IPS DF 4.7 (cell line): Measurements from ENCODE around the gene PNO1.
A peak's percentile ranks its signal among the peaks of the same experiment; 100 is the strongest.
"Not testable (repeated sequence)": the region's sequence is repeated elsewhere in the genome, so short reads cannot be mapped to it uniquely, and the experiment has no call there.

ENCODE experiments used
- DNase-seq: peaks from one replicate; pipeline ENCODE4 v3.0.0-alpha.2; 2013; ENCODE audit warnings: low spot score; ENCODE audit errors: extremely low read depth

Gene PNO1

GRCh38 chr2:68157002-68157401 lies 686 bp upstream of the PNO1 start:
- no peak for DNase-seq

DNA sequence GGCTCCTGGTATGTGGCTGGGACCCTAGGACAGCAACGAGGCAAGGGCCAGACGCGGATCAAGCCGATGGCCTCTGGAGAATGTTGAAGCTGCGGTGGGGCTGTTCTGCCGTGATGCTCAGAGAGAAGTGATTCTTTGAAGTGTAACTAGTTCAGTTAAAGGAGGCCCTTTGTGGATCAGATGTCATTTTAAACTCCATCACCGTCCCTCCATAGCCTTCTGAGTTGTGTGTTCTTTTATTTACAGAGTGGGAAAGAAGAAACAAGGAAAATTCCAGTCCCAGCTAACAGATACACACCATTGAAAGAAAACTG lies 403 bp downstream of the PNO1 start:
- no peak for DNase-seq

GRCh38 chr2:68163641-68164040 lies 6.0 kb downstream of the PNO1 start:
- DNase-seq = no peak

- DNase-seq = no peak
These were observed 9.5 kb downstream of the PNO1 start for GRCh38 chr2:68167186-68167585.

DNA sequence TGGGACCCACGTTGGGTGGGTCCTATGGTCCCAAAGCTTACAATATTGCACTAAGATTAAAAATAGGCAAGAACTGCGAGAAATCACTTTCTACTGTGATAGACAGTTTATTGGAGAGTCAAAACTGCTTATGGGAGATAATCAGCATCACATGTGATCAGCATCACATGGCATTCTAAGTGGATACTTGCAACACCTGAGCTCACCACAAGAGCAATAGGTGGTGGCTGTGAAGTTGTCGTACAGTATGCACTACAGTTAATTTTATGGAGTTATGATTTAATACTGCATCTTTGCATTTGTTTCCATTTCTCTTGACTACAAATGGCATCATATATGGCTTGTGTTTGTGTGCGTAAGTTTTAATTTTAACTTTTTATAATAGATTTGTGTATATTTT lies 11.6 kb downstream of the PNO1 start:
- DNase-seq = no peak

DNA sequence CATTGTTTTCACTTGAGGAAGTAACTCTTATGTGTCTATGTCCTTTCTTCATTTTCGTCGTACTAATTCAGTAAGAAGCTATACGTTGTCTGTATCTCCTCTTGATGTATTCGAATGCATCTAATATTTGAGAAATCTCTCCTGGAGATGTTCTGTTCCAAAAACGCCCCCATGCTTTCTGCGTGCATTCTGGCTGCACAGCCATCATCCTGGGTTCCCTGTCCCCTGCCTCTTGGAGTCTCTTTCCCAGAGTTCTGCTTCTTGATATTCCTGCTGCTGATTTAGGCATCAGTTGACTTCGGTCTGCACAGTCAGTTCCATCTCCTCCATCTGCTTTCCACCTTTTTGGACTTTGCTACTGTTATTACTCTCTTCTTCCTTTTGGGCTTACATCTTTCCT lies 13.5 kb downstream of the PNO1 start:
- no peak for DNase-seq

- DNase-seq = no peak
These were observed 14.0 kb downstream of the PNO1 start for GRCh38 chr2:68171684-68172083.

DNA sequence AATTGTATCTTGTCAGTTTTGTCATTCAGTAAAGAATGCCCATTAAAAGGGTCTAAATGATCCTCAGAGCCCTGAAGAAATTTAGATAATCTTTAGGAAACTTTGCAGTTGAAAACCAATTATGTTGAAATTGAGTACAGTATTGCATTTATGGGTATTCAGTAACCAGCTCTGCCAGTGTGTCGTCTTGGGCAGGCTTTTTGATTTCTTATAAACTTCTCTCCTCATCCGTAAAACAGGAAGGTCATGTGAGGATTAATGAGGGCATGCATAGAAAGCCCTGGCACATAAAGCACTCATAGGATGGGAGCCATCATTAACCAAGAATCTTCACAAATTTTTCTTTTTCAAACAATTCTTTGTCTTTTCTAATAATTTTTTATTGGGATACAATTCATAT lies 14.8 kb downstream of the PNO1 start:
- DNase-seq = no peak

- no peak for DNase-seq
These were observed 15.5 kb downstream of the PNO1 start for GRCh38 chr2:68172990-68173700.

GRCh38 chr2:68175210-68175609 lies 17.5 kb downstream of the PNO1 start:
- DNase-seq = not testable (repeated sequence)

DNA sequence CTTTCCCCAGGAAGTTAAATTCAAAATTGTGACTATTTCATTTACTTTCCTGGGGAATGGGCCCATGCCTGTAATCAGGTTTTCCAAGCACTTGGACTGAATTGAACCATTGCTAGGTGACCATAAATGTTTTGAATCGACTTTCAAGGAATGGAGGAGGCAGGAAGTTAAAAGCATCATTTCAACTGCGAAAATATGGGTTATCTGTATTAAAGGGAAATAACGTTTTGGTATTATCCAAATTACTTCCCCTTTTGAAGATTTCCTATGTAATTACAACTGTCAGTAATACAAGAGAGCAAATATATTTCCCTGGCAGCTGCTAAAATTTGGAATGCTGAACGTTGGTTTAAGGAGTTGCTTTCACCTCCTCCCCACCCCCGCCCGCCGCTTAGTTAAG lies 19.0 kb downstream of the PNO1 start:
- no peak for DNase-seq

DNA sequence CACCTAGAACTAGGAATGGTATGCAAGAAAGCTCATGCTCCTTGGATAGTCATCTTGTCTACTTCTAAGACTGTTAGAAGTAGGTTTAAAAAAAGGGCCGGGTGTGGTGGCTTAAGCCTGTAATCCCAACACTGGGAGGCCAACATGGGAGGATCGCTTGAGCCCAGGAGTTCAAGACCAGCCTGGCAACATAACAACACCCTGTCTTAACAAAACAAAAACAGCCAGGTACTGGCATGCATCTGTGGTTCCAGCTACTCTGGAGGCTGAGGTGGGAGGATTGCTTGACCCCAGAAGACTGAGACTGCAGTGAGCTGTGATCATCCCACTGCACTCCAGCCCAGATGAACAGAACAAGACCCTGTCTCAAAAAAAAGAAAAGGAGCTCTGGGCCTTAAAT lies 19.9 kb downstream of the PNO1 start:
- DNase-seq = no peak

DNA sequence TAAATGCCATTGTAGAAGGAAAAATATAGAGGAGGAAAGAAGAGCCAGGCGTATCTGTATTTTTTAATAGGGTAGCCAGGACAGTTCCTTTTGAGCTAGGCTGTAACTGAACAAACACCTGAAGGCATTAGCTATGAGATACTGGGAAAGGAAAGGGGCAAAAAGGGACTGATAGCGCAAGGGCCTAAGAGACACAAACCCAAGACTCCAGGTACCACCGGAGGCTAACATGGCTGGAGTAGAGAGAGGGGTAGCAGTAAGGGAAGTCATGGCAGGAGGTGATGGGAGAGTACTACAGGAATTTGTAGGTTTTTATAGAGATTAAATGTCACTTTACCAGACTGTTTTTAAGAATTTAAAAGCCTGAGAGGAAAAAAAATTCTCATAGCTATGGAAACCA lies 20.7 kb downstream of the PNO1 start:
- no peak for DNase-seq

DNA sequence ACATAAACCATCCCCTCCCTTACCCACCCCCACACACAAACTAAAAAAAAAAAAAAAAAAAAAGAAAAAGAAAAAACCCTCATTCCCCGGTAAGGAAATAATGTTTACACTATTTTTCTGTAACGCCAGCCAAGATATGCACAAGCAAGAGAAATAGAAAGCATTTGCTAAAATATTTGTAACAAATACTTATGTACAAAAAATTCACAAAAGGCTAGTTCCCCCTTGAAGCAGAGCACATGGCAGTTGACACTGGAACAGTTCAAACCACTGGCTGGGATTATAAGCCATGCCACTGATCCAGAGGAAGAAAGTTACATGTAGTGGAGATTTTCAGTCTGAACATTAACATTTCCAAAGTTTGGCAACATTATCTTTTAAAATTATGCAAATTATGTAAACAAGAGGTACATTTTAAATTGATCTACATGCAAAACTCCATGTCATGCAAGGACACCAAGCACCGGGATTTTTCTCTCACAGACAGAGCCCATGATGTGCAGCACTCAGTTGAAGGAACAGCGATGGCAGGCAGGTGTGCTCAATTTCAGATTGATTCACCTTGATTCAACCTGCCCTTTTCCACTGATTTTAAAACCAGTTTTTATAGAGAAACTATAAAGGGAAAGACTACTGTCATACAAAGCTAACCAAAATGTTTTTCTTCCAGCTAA lies 21.4 kb downstream of the PNO1 start:
- DNase-seq = no peak

DNA sequence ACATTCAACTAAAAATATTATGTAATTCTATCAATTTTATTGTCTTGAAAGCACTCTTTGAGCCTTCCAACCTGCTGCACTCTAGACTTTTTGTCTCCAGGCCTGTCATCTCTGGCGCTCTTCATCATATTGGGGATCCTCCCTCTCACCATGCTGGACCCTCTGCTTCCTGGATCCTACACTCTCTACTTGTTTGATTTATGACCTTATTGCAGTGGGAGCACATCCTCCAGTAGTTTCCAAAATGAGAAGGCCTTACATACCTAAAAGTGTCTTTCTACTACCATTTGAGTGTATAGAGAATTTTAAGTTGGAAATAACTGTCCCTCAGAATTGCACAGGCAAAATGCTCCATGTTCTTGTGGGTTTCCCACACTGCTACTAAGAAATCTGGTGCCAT lies 25.2 kb downstream of the PNO1 start:
- DNase-seq = no peak

DNA sequence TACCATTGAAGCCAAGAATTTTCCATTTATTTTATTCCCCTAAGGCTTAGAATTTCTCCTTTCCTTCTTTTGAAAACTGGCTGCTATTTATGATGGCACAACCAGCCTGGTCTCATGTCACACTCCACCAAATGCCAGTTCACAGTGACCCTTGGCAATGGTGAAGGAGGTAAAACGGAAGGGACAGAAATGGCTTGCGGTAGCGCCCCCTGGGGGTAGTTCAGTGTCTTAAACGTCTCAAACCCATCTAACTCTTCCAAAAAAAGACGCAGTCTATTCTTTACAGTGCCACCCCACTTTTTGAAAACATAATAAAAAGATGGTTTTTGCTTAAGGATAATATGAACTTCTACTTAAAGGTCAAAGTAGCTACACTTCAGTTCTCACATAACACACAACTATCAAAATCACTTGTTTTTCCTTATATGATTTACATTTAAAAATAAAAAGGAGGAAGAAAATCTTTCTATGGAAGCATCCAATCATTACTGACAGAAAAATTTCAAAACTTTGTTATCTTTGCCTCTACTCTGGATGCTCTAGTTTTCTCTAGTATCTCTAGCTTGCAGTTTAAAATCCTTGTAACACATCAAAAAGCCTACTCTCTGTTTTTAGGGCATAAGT lies 28.0 kb downstream of the PNO1 start:
- DNase-seq = peak; percentile 33

GRCh38 chr2:68187329-68187728 lies 29.6 kb downstream of the PNO1 start:
- DNase-seq = no peak

DNA sequence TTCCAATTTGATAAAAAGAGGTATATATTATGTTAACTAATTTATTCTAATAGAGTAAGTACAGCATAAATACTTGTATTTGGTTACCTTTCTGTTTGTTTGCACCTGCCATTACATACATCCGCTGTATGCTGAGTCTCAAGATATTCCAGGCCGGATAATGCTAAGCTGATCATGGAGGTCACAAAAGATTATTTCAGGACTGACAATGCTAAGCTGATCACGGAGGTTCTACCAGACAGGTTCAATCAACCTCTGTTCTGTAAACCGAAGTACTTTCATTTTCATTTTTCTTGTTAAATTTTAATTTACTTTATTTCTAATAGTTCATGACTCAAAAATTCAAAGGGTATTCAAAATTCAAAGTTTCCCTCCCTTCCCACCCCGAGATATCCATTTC lies 31.1 kb downstream of the PNO1 start:
- DNase-seq = no peak

DNA sequence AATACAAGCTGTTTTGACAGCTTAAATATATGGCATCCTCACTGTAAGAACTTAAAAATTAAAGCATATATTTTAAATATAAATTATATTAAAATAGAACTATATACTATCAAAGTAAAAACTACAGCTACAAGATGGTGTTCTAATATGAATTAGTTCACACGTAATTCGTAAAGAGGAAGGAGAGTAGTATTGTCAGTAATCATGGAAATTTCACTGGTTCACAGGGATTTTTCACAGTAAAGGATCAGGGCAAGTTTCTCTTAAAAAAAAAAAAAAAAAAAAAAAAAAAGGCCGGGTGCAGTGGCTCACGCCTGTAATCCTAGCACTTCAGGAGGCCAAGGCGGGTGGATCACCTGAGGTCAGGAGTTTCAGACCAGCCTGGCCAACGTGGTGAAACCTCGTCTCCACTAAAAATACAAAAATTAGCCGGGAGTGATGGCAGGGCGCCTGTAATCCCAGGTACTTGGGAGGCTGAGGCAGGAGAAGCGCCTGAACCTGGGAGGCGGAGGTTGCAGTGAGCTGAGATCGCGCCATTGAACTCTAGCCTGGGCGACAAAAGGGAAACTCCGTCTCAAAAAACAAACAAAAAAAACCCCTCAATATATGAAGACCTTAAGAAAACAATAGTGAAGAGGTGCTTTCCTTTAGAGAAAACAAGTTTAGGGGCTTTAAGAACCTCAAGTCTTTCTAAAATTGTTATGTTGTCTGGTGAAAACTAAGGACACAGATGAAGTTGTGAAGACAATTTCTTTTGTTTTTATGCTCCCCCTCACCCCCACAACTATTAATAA lies 32.5 kb downstream of the PNO1 start:
- no peak for DNase-seq

DNA sequence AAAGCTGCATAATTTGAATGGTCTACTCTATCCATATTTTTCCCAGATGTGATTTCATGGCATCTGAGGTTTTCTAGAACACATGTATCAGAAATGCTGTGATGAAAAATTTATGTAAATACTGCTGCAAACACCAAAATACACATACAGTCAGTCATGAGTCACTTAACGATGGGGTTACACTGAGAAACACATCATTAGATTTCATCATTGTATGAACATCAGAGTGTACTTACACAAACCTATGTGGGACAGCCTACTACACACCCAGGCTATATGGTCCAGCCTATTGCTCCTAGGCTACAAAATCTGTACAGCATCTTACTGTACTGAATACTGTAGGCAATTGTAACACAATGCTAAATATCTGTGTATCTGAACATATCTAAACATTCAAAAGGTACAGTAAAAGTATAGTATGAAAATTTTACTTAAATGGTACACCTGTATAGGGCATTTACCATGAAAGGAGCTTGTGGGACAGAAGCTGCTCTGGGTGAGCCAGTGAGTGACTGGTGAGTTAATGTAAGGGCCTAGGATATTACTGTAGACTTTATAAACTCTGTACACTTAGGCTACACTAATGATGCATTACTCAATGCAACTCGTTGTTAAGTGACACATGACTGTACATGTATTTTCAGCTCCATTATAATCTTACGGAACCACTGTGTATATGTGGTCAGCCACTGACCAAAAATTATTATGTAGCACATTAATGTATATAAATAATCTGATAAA lies 33.5 kb downstream of the PNO1 start:
- DNase-seq = no peak

DNA sequence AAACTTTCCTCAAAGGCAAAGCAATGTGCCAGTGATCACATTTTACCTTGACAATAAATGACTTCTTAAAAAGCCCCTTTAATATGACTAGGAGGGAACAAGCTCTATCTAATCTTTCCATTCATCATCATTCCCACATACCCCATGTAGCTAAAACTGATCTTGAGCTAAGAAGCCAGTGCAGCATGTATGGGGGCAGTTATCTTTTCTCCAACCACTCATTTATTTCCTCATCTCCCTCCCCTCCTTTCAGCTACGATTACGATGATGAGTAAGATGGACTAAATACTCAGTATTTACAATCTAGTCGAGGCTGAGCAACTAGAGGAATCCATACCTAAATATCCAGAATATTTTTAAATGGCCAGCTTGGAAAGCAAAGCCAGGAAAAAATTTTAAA lies 35.5 kb downstream of the PNO1 start:
- DNase-seq = no peak
